AG04449 (cell line): ENCODE results near the gene PSMC6.
"Not testable (repeated sequence)": the region's sequence is repeated elsewhere in the genome, so short reads cannot be mapped to it uniquely, and the experiment has no call there.

Source experiments
- CTCF ChIA-PET: fragments of 350-600 bp; formaldehyde crosslinking; extraction: SDS; loops from one replicate; lab custom pipeline; 2021; ENCODE audit warnings: antibody characterized with exemption; lab: Yijun Ruan, JAX
- POLR2A ChIA-PET: fragments of 400-600, 350-600 bp; formaldehyde crosslinking; extraction: SDS; loops from one replicate; lab custom pipeline; 2020; ENCODE audit warnings: antibody characterized with exemption, inconsistent platforms; lab: Yijun Ruan, JAX
- DNase-seq: peaks from one replicate; pipeline ENCODE4 v3.0.0-alpha.2; 2010; ENCODE audit warnings: low read depth, low spot score
- H3K4me3 ChIP-seq: 2 replicates; pipeline ENCODE4 v1.5.1; 2011; ENCODE audit warnings: low read depth, mild to moderate bottlenecking, control low read depth, low read length
- CTCF ChIP-seq: IDR thresholded peaks from one replicate; pipeline ENCODE4 v1.5.1; 2011; ENCODE audit warnings: mild to moderate bottlenecking, moderate library complexity, low read length, control low read depth, inconsistent platforms; ENCODE audit not compliant: insufficient read depth; ENCODE audit errors: missing control alignments

The PSMC6 gene

GRCh38 chr14:52740751-52741150 lies 33.8 kb downstream of the PSMC6 start:
- TF ChIP-seq CTCF: no peak
- ChIA-PET CTCF (no interaction called here), POLR2A (no interaction called here)
- DNase-seq: no peak
- no peak overlapping the region for H3K4me3 ChIP-seq

DNA sequence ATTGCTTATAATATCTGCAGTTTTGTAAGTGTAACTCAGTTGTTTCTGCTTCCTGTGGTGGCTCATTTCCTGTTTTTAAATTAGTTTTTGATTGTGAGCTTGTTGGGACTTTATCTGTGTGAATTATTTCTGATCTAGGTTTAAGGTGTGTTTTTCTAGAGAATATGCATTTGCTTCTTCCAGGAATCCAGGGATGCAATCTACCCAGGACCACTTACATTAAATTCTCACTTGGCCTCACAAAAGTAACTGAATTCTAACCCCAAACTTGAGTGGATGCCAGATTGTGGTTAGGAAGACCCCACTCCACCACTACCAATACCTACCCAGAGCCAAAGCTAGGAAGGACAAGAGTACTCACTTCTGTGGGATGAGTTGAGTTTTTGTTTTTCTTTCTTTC lies 34.9 kb downstream of the PSMC6 start:
- no peak overlapping the region for H3K4me3 ChIP-seq
- no peak for DNase-seq
- no peak for TF ChIP-seq CTCF
- CTCF ChIA-PET: interaction anchor here (1.4 kb wide), 1 partner anchor 17 kb away, joined by 4 read pairs; no protein-coding TSS in a partner anchor
- POLR2A ChIA-PET: interaction anchor here (0.8 kb wide), 1 partner anchor 25 kb away, joined by 3 read pairs; no protein-coding TSS in a partner anchor

GRCh38 chr14:52748647-52749292 lies 41.8 kb downstream of the PSMC6 start:
- POLR2A ChIA-PET: no interaction called here
- DNase-seq: no peak

GRCh38 chr14:52755607-52756316 lies 48.8 kb downstream of the PSMC6 start:
- H3K4me3 ChIP-seq: no peak overlapping the region
- ChIA-PET CTCF (no interaction called here), POLR2A (no interaction called here)
- no peak for TF ChIP-seq CTCF
- no peak for DNase-seq

More at GRCh38 chr14:52748647-52749292, 41.8 kb downstream of the PSMC6 start:
- TF ChIP-seq CTCF: no peak
- CTCF ChIA-PET: no interaction called here
- no peak overlapping the region for H3K4me3 ChIP-seq

- H3K4me3 ChIP-seq: no peak overlapping the region
- CTCF ChIA-PET: interaction anchor here (1.2 kb wide), 1 partner anchor 17 kb away, joined by 4 read pairs; no protein-coding TSS in a partner anchor
- DNase-seq: no peak
- POLR2A ChIA-PET: no interaction called here
- TF ChIP-seq CTCF: no peak
Observed at GRCh38 chr14:52759145-52759544, 52.1 kb downstream of the PSMC6 start.

GRCh38 chr14:52762923-52763322 lies 55.9 kb downstream of the PSMC6 start:
- CTCF ChIA-PET, POLR2A ChIA-PET, DNase-seq, H3K4me3 ChIP-seq: not testable (repeated sequence)
